GM12864 (cell line): Measurements from ENCODE around the gene CDT1.
A peak's percentile ranks its signal among the peaks of the same experiment; 100 is the strongest.

Experiments
- DNase-seq: peaks from one replicate; pipeline ENCODE4 v3.0.0-alpha.2; 2011; ENCODE audit warnings: low read depth
- H3K4me3 ChIP-seq: 2 replicates; pipeline ENCODE4 v1.5.1; 2011; ENCODE audit warnings: mild to moderate bottlenecking, low read depth, low read length, control low read depth
- TF ChIP-seq, protein P1 (sequence below): IDR thresholded peaks from 2 replicates; pipeline ENCODE4 v1.5.1; 2011; ENCODE audit warnings: low read depth, mild to moderate bottlenecking, moderate library complexity, low read length, control low read depth, inconsistent platforms; ENCODE audit errors: missing control alignments

Gene CDT1

DNA sequence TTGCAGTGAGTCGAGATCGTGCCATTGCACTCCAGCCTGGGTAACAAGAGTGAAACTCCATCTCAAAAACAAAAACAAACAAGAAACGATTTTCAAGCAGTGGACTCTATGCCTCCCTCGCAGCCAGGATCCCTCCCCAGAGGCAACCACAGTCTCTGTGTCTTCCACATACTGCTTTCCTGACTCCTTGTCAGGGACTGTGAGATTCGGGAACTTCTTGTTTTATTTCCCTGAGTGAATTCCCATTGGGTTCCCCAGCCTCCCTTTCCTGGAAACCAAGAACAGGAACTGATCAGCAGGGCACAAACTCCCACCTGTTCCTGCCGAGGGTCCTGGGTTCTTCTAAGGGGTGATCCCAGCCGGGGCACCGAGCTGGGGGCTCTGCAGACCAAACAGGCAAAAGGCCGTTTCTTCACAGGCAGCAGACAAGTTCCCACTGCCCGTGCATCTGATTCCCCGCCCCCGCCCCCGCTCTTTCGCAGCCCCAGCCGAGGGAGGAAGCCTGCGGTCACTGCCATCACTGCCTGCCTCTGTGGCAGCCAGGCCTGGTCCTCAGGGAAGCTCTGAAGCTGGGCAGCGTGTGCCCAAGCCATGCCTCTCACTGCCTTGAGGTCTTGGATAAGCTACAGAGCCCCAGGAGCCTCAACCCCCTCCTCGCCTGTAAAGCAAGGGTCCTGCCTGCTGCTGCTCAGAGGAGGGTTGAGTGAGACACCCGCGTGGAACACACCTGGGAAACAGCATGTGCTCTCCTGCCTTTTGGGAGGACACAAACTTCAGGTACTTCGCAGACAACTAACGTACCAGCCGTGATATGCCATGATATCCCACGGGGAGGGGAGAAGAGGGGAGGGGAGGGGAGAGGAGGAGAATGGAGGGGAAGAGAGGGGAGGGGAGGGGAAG is 13.0 kb upstream of the CDT1 start:
- no peak for DNase-seq
- peak overlapping the region; percentile 6; the same call in 1 of the 2 replicates for H3K4me3 ChIP-seq

DNA sequence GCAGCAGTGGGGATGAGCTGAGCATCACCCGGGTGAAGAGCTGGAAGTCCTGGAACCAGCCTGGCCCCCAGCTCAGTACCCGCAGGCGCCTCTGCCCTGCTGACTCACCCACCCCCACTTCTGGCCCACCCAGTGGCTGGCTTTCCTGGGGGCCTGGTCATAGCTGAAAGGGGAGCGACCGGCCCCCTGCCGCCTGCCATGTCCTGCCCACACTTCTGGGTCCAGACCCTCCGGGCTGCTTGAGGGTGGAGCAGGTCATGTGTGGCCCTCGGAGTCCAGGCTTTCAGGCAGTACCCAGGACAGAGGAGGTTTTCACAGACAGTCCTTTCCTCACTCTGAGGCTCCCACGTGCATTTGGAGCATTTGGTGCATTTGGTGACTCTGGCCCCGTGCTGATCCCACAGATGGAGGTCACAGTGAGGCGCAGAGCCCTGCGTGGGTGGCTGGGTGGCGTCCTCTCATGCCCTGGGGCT is 11.5 kb upstream of the CDT1 start:
- H3K4me3 ChIP-seq, result no peak overlapping the region
- DNase-seq, result no peak
- TF ChIP-seq, protein P1, sequence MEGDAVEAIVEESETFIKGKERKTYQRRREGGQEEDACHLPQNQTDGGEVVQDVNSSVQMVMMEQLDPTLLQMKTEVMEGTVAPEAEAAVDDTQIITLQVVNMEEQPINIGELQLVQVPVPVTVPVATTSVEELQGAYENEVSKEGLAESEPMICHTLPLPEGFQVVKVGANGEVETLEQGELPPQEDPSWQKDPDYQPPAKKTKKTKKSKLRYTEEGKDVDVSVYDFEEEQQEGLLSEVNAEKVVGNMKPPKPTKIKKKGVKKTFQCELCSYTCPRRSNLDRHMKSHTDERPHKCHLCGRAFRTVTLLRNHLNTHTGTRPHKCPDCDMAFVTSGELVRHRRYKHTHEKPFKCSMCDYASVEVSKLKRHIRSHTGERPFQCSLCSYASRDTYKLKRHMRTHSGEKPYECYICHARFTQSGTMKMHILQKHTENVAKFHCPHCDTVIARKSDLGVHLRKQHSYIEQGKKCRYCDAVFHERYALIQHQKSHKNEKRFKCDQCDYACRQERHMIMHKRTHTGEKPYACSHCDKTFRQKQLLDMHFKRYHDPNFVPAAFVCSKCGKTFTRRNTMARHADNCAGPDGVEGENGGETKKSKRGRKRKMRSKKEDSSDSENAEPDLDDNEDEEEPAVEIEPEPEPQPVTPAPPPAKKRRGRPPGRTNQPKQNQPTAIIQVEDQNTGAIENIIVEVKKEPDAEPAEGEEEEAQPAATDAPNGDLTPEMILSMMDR, result no peak

More for the DNA sequence above, 13.0 kb upstream of the CDT1 start:
- TF ChIP-seq, protein P1, result no peak

DNA sequence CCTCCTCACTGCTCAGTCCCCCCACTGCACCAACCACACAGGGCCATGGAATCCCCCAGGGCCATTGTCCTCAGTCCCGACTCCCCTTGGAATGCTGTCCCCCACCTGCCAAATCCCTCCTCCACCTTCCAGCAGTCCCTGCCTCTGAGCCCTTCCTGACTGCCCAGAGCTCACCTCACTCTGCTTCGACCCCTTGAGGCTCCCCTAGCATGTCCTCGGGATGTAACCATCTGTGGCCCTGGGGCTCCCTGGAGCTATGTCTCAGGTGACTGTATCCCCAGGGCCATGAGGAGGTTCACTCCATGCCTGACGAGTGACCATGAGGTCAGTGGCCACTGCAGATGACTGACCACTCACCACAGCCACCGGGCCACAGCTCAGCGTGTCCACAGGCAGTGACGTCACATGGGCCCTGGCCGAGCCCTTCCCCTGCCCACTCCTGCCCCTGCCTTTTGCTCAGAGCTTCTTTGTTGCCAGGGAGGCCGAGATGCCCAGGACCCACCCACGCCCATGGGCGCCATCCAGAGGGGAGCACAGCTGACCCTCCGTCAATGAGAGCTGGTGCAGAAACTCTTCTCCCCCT is 10.8 kb upstream of the CDT1 start:
- TF ChIP-seq, protein P1, result no peak
- H3K4me3 ChIP-seq, result no peak overlapping the region
- DNase-seq, result no peak

DNA sequence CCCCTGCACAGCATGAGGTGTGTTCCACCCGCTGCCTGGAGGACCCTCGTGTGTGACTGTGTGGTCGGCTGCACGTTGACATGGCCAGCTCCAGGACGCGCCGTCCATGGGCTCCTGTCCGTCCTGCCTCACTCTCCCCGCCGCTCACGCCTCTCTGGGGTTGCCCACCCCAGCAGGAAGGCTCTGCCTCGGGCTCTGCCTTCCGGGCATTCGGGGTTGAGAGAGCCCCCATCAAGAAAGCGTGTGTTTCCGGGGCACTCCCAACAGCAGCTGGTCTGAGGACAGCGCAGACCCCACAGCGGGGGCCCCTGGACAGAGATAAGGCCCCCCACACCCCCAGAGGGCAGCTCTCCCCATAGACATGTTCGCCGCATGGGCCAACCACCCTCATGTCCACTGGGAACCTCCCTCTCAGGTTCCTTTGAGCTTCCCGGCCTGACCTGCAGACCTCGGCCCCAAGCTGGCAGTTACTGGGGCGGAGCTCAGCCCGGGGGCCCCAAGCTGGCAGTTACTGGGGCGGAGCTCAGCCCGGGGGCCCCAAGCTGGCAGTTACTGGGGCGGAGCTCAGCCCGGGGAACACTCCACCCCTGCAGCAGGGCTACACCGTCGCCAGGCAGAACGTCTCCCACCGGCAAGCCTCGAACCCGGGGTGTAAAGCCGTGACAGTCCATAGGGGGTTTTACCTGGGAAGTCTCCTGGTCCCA is 10.2 kb upstream of the CDT1 start:
- no peak for DNase-seq
- TF ChIP-seq, protein P1, result no peak
- no peak overlapping the region for H3K4me3 ChIP-seq

DNA sequence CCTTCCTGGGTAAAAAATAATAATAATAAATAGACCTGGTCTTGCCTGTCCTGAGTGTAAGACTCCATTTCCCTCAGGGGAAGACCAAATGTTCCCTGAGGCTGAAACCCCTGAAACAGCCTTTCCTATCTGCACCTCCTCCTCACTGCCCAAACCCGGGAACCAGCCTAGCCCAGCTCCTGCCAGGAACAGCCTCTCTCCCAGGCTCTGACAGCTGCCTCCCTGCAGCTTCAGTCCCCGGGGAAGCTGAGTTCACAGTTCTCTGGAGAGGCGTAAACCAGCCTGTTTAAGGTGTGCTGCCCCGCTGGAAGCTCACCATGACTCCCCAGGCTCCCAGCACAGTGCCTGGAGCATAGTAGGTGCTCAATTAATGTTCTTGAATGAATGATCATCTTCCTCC is 7.3 kb upstream of the CDT1 start:
- TF ChIP-seq, protein P1, result no peak
- DNase-seq, result no peak
- no peak overlapping the region for H3K4me3 ChIP-seq

DNA sequence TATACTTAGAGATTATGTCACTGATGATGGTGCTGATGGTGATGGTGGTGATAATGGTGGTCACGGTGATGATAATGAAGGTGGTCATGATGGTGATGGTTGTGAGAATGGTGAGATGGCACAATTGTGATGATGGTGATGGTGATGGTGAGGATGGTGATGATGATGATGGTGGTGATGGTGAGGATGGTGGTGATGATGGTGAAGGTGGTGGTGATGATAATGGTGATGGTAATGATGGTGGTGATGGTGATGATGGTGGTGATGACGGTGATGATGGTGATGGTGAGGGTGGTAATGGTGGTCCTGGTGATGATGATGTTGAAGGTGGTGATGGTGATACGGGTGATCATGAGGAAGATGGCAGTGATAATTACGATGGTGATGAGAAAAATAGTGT is 5.5 kb upstream of the CDT1 start:
- DNase-seq, result no peak
- TF ChIP-seq, protein P1, result no peak

More for the DNA sequence above, 5.5 kb upstream of the CDT1 start:
- no peak overlapping the region for H3K4me3 ChIP-seq
